ENCODE results near the gene ZNF367. TPM values are rescaled to one million over a fixed set of nuclear protein-coding genes. Genes with fewer than 3 reads are reported as not detected.
A peak's percentile ranks its signal among the peaks of the same experiment; 100 is the strongest.
"Not testable (repeated sequence)": the region's sequence is repeated elsewhere in the genome, so short reads cannot be mapped to it uniquely, and the experiment has no call there.

Gene ZNF367
- total RNA-seq, 1 experiment from 2014 or later = 14.0 TPM

- H3K79me2 ChIP-seq (ENCODE audit: low read length) = peaks cover 36% of the 10 kb centered on the region
- DNase-seq (no peak), ATAC-seq (no peak)
- no peak overlapping the region for H3K27ac ChIP-seq (ENCODE audit: low read length)
- TF ChIP-seq EZH2phosphoT487 (IDR thresholded peaks at IDR 0.05; ENCODE audit: borderline replicate concordance, low read length) = no peak
- no peak for TF ChIP-seq CTCF (conservative IDR thresholded peaks at IDR 0.05; ENCODE audit: low read depth, low read length)
- no peak for TF ChIP-seq EZH2 (IDR thresholded peaks at IDR 0.05; ENCODE audit: low read length, unreplicated experiment)
- intact Hi-C loops (cut with micrococcal nuclease) = no loop called here
- peaks cover 4% of the 10 kb centered on the region for H3F3A ChIP-seq (ENCODE audit: low read length, unreplicated experiment)
- H3K9ac ChIP-seq (ENCODE audit: low read length) = no peak overlapping the region
- no peaks in the 10 kb centered on the region for H3K9me2 ChIP-seq (replicated peaks; ENCODE audit: low read length)
- H3K27me3 ChIP-seq (ENCODE audit: low read length) = no peaks in the 10 kb centered on the region
- H3K4me1 ChIP-seq (ENCODE audit: insufficient read depth, low read length) = peaks cover 26% of the 10 kb centered on the region
- H3K9me3 ChIP-seq (ENCODE audit: low read length) = no peaks in the 10 kb centered on the region
- POLR2A ChIA-PET (ENCODE audit: unreplicated experiment) = no interaction called here
- no peaks in the 10 kb centered on the region for H4K20me1 ChIP-seq (ENCODE audit: low read length)
- H2AFZ ChIP-seq (ENCODE audit: low read length) = no peak overlapping the region
- CTCF ChIA-PET = no interaction called here
- no TSS peak for BruUV-seq (replicated peaks)
- no peaks in the 10 kb centered on the region for H3K36me3 ChIP-seq (ENCODE audit: low read depth, low read length)
- no peak overlapping the region for H3K4me3 ChIP-seq (ENCODE audit: low read length)
- H3K4me2 ChIP-seq (ENCODE audit: low read length) = no peak overlapping the region
Measured at GRCh38 chr9:96379461-96379860, 38.7 kb downstream of the ZNF367 start.

- no peaks in the 10 kb centered on the region for H3K36me3 ChIP-seq (ENCODE audit: low read depth, low read length)
- peaks cover 36% of the 10 kb centered on the region for H3K79me2 ChIP-seq (ENCODE audit: low read length)
- BruUV-seq (replicated peaks) = no TSS peak
- peak overlapping the region; percentile 58; the same call in 1 of the 2 replicates for H3K27ac ChIP-seq (ENCODE audit: low read length)
- CTCF ChIA-PET = no interaction called here
- no peak overlapping the region for H2AFZ ChIP-seq (ENCODE audit: low read length)
- no peak for DNase-seq
- peaks cover 22% of the 10 kb centered on the region for H3K4me1 ChIP-seq (ENCODE audit: insufficient read depth, low read length)
- H3K4me2 ChIP-seq (ENCODE audit: low read length) = peak overlapping the region; percentile 9; the same call in 1 of the 2 replicates
- no peaks in the 10 kb centered on the region for H3K9me2 ChIP-seq (replicated peaks; ENCODE audit: low read length)
- no peaks in the 10 kb centered on the region for H4K20me1 ChIP-seq (ENCODE audit: low read length)
- intact Hi-C loops (cut with micrococcal nuclease) = no loop called here
- ATAC-seq = no peak
- peaks cover 4% of the 10 kb centered on the region for H3F3A ChIP-seq (ENCODE audit: low read length, unreplicated experiment)
- no peaks in the 10 kb centered on the region for H3K27me3 ChIP-seq (ENCODE audit: low read length)
- H3K4me3 ChIP-seq (ENCODE audit: low read length) = no peak overlapping the region
- no peak overlapping the region for H3K9ac ChIP-seq (ENCODE audit: low read length)
- H3K9me3 ChIP-seq (ENCODE audit: low read length) = no peaks in the 10 kb centered on the region
- POLR2A ChIA-PET (ENCODE audit: unreplicated experiment) = no interaction called here
- no peak for TF ChIP-seq EZH2phosphoT487 (IDR thresholded peaks at IDR 0.05; ENCODE audit: borderline replicate concordance, low read length)
- no peak for TF ChIP-seq CTCF (conservative IDR thresholded peaks at IDR 0.05; ENCODE audit: low read depth, low read length)
- TF ChIP-seq EZH2 (IDR thresholded peaks at IDR 0.05; ENCODE audit: low read length, unreplicated experiment) = no peak
Measured at GRCh38 chr9:96378187-96378586, 40.0 kb downstream of the ZNF367 start.

- ATAC-seq (peak; percentile 87), DNase-seq (peak; percentile 69)
- Histone ChIP-seq H3K4me2 (ENCODE audit: low read length) (peak overlapping the region; percentile 9), H3K4me3 (ENCODE audit: low read length) (no peak overlapping the region), H2AFZ (ENCODE audit: low read length) (no peak overlapping the region), H3K36me3 (ENCODE audit: low read depth, low read length) (no peaks in the 10 kb centered on the region), H3K79me2 (ENCODE audit: low read length) (peaks cover 27% of the 10 kb centered on the region), H3K4me1 (ENCODE audit: insufficient read depth, low read length) (peaks cover 16% of the 10 kb centered on the region), H4K20me1 (ENCODE audit: low read length) (no peaks in the 10 kb centered on the region), H3K9ac (ENCODE audit: low read length) (no peak overlapping the region), H3F3A (ENCODE audit: low read length, unreplicated experiment) (peaks cover 4% of the 10 kb centered on the region), H3K9me2 (replicated peaks; ENCODE audit: low read length) (no peaks in the 10 kb centered on the region), H3K9me3 (ENCODE audit: low read length) (no peaks in the 10 kb centered on the region), H3K27ac (ENCODE audit: low read length) (peak overlapping the region; percentile 58), H3K27me3 (ENCODE audit: low read length) (no peaks in the 10 kb centered on the region)
- ChIA-PET CTCF (no interaction called here), POLR2A (ENCODE audit: unreplicated experiment) (no interaction called here)
- intact Hi-C loops (cut with micrococcal nuclease) = no loop called here
- no peak for TF ChIP-seq EZH2phosphoT487 (IDR thresholded peaks at IDR 0.05; ENCODE audit: borderline replicate concordance, low read length)
- TF ChIP-seq CTCF (conservative IDR thresholded peaks at IDR 0.05; ENCODE audit: low read depth, low read length) = no peak
- TF ChIP-seq EZH2 (IDR thresholded peaks at IDR 0.05; ENCODE audit: low read length, unreplicated experiment) = no peak
- BruUV-seq (replicated peaks) = no TSS peak
Measured at GRCh38 chr9:96376891-96377874, 41.0 kb downstream of the ZNF367 start.

GRCh38 chr9:96375507-96375906 lies 42.7 kb downstream of the ZNF367 start:
- DNase-seq; H3K9me2 ChIP-seq (replicated peaks; ENCODE audit: low read length); H3K27ac ChIP-seq (ENCODE audit: low read length); H3K4me3 ChIP-seq (ENCODE audit: low read length); H3F3A ChIP-seq (ENCODE audit: low read length, unreplicated experiment); intact Hi-C loops (cut with micrococcal nuclease); H3K4me2 ChIP-seq (ENCODE audit: low read length); H3K27me3 ChIP-seq (ENCODE audit: low read length); BruUV-seq (replicated peaks); ATAC-seq; H3K9ac ChIP-seq (ENCODE audit: low read length); H2AFZ ChIP-seq (ENCODE audit: low read length); CTCF ChIA-PET; H4K20me1 ChIP-seq (ENCODE audit: low read length); H3K36me3 ChIP-seq (ENCODE audit: low read depth, low read length); POLR2A ChIA-PET (ENCODE audit: unreplicated experiment); H3K9me3 ChIP-seq (ENCODE audit: low read length): not testable (repeated sequence)
- Histone ChIP-seq H3K79me2 (ENCODE audit: low read length) (peaks cover 13% of the 10 kb centered on the region; the same call in 1 of the 2 replicates), H3K4me1 (ENCODE audit: insufficient read depth, low read length) (peaks cover 16% of the 10 kb centered on the region)
